Esophagus squamous epithelium (tissue), 4 donors: Measurements from ENCODE around the gene DPEP1.

Experiments used
- POLR2A ChIP-seq, 4 donors: fragments of 450-650 bp; IDR thresholded peaks; one replicate each; pipeline ENCODE4 v1.6.1; 2017; ENCODE audit warnings: antibody characterized with exemption in 4 of 4, mild to moderate bottlenecking in 4 of 4, moderate library complexity in 3 of 4
- TF ChIP-seq, protein P1 (sequence below), 6 experiments: fragments of 450-650 bp in 4 of 6; fragments of 200-600 bp in 2 of 6; sonication (generic) in 2 of 6; IDR thresholded peaks; one replicate each; pipeline ENCODE4 v1.5.1; 2016 to 2019; ENCODE audit warnings: antibody characterized with exemption in 6 of 6, mild to moderate bottlenecking in 4 of 6, moderate library complexity in 4 of 6

DNA sequence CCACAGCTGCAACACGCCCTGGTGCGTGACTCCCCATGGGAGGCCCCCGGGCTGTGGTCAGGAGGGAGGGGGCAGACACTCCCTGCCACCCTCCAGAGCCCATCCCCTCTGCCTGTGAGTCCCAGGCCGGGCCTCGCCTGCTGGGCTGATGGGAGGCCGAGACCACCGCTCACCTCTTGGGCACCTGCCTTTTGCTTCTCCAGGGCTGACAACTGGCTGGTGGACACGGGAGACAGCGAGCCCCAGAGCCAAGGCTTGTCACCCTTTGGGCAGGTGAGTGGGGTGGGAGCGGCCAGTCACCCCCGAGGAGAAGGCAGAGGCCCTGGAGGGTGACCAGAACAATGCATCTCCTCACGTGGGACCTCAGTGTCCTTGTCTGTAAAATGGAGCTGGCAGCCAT is 23.2 kb downstream of the DPEP1 start:
- TF ChIP-seq, protein P1, sequence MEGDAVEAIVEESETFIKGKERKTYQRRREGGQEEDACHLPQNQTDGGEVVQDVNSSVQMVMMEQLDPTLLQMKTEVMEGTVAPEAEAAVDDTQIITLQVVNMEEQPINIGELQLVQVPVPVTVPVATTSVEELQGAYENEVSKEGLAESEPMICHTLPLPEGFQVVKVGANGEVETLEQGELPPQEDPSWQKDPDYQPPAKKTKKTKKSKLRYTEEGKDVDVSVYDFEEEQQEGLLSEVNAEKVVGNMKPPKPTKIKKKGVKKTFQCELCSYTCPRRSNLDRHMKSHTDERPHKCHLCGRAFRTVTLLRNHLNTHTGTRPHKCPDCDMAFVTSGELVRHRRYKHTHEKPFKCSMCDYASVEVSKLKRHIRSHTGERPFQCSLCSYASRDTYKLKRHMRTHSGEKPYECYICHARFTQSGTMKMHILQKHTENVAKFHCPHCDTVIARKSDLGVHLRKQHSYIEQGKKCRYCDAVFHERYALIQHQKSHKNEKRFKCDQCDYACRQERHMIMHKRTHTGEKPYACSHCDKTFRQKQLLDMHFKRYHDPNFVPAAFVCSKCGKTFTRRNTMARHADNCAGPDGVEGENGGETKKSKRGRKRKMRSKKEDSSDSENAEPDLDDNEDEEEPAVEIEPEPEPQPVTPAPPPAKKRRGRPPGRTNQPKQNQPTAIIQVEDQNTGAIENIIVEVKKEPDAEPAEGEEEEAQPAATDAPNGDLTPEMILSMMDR (IDR thresholded peaks at IDR 0.05) = no peak
- no peak for TF ChIP-seq POLR2A (IDR thresholded peaks at IDR 0.05)
